B cell (primary cell): ENCODE results near the gene MAGEL2.

ENCODE experiments used
- CTCF ChIP-seq: fragments of 200-600 bp; IDR thresholded peaks from one replicate; pipeline ENCODE4 v1.8.0; 2022; ENCODE audit warnings: antibody characterized with exemption, mild to moderate bottlenecking
- EZH2 ChIP-seq: IDR thresholded peaks from 2 replicates; pipeline ENCODE4 v1.6.1; 2012; ENCODE audit warnings: borderline replicate concordance, low read depth, mild to moderate bottlenecking, moderate library complexity, low read length; ENCODE audit not compliant: insufficient read depth, poor library complexity, severe bottlenecking

- TF ChIP-seq CTCF (no peak), EZH2 (no peak)
Observed at GRCh38 chr15:23599053-23599452, 48.6 kb downstream of the MAGEL2 start.
